Natural killer cell (primary cell): Measurements from ENCODE around the gene SPOCD1. TPM values are rescaled to one million over a fixed set of nuclear protein-coding genes. Genes with fewer than 3 reads are reported as not detected.
A peak's percentile ranks its signal among the peaks of the same experiment; 100 is the strongest.

Source experiments
- ATAC-seq, 3 donors: fragments of 150-1000 bp in 2 of 3; fragments of 200-7000 bp in 1 of 3; cut with Tn5 transposase; 1 replicate in 1 of 3; 2 replicates in 2 of 3; pipeline ENCODE4 v1.10.0; 2021; ENCODE audit warnings: mild to moderate bottlenecking in 2 of 3, moderate library complexity in 2 of 3
- DNase-seq, 2 donors: peaks; one replicate each; pipeline versions ENCODE4 v3.0.0 to v3.0.0-alpha.2; 2013 to 2021; ENCODE audit warnings: mixed read lengths in 1 of 2
- H3K27ac ChIP-seq: one replicate; pipeline ENCODE4 v1.5.1; 2013; ENCODE audit warnings: mild to moderate bottlenecking, low read length
- H3K27me3 ChIP-seq: one replicate; pipeline ENCODE4 v1.6.1; 2013; ENCODE audit warnings: low read length; ENCODE audit not compliant: control insufficient read depth, insufficient read depth
- H3K36me3 ChIP-seq: one replicate; pipeline ENCODE4 v1.6.1; 2013; ENCODE audit warnings: low read length; ENCODE audit not compliant: control insufficient read depth, insufficient read depth
- H3K4me1 ChIP-seq: one replicate; pipeline ENCODE4 v1.6.1; 2013; ENCODE audit warnings: low read length; ENCODE audit not compliant: control insufficient read depth, insufficient read depth
- H3K4me3 ChIP-seq: one replicate; pipeline ENCODE4 v1.5.1; 2013; ENCODE audit warnings: low read length
- H3K9me3 ChIP-seq: one replicate; pipeline ENCODE4 v1.6.1; 2013; ENCODE audit warnings: low read length; ENCODE audit not compliant: control insufficient read depth, insufficient read depth
- H3K27ac Mint-ChIP-seq, 2 donors: one replicate each; pipeline ENCODE4 v1.8.0; 2022; ENCODE audit warnings: mild to moderate bottlenecking in 2 of 2, mixed read lengths in 2 of 2, moderate library complexity in 1 of 2
- H3K27me3 Mint-ChIP-seq, 2 donors: one replicate each; pipeline ENCODE4 v1.8.0; 2022; ENCODE audit warnings: low read depth in 2 of 2, mixed read lengths in 2 of 2
- H3K36me3 Mint-ChIP-seq: one replicate; pipeline ENCODE4 v1.8.0; 2022; ENCODE audit warnings: mixed read lengths
- H3K4me1 Mint-ChIP-seq, 2 donors: one replicate each; pipeline ENCODE4 v1.8.0; 2022; ENCODE audit warnings: mixed read lengths in 2 of 2
- H3K4me3 Mint-ChIP-seq: one replicate; pipeline ENCODE4 v1.8.0; 2022; ENCODE audit warnings: mild to moderate bottlenecking, moderate library complexity, mixed read lengths
- H3K9me3 Mint-ChIP-seq, 2 donors: one replicate each; pipeline ENCODE4 v1.8.0; 2022; ENCODE audit warnings: mixed read lengths in 2 of 2
- WGBS: methylation state at CpG from one replicate; pipeline ENCODE4 v1.1.7; 2013; ENCODE audit warnings: missing lambda C conversion rate; ENCODE audit not compliant: insufficient coverage; 5-methylcytosine and 5-hydroxymethylcytosine counted together
- intact Hi-C: fragments of 100-400 bp; cut with micrococcal nuclease; formaldehyde crosslinking; loops from one replicate; pipeline ENCODE4 v1.14.2; 2022
- total RNA-seq, 4 donors: library from RNA; stranded (reverse); fragments of 120-200 nt in 1 of 4; gene quantifications; one replicate each; pipeline versions ENCODE4 v1.2.3 to v1.2.4, GENCODE V29; 2013 to 2022
- TF ChIP-seq, protein P1 (sequence below): fragments of 200-600 bp; IDR thresholded peaks from one replicate; pipeline ENCODE4 v1.8.0; 2022; ENCODE audit warnings: antibody characterized with exemption

SPOCD1 gene
- total RNA-seq, 3 donors from 2014 or later (not counting 1 experiment from before 2014, with no cell fraction given) = 0.54 to 0.68 TPM; not detected in 1

DNA sequence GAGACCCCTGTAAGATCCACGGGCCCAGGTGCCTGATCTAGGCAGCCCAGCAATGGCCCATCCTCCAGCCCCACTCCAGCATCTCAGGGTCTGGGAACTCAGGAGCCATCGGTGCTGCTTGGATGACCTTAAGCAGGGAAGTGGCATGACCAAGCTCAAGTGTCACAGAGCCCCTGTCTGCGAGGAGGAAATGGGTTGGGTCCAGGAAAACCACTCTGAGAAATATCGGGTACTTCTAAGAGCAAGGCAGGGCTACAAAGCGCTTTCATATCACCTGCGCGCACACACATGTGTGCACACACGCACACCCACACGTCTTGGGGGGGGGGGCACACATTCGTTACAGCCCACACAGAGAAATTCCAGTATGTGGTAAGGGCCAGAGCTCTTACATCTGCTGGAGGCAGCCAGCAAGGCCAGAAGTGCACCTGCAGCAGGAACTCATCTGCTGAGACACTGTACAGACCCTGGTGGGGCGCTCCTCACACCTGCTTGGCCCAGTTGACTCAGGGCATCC lies 32.6 kb upstream of the SPOCD1 start:
- Histone ChIP-seq H3K36me3 (no peaks in the 10 kb centered on the region), H3K4me3 (no peak overlapping the region), H3K27ac (peak overlapping the region; percentile 26), H3K4me1 (peaks cover 21% of the 10 kb centered on the region), H3K27me3 (no peaks in the 10 kb centered on the region), H3K9me3 (no peaks in the 10 kb centered on the region)
- intact Hi-C loops = no loop called here
- TF ChIP-seq, protein P1, sequence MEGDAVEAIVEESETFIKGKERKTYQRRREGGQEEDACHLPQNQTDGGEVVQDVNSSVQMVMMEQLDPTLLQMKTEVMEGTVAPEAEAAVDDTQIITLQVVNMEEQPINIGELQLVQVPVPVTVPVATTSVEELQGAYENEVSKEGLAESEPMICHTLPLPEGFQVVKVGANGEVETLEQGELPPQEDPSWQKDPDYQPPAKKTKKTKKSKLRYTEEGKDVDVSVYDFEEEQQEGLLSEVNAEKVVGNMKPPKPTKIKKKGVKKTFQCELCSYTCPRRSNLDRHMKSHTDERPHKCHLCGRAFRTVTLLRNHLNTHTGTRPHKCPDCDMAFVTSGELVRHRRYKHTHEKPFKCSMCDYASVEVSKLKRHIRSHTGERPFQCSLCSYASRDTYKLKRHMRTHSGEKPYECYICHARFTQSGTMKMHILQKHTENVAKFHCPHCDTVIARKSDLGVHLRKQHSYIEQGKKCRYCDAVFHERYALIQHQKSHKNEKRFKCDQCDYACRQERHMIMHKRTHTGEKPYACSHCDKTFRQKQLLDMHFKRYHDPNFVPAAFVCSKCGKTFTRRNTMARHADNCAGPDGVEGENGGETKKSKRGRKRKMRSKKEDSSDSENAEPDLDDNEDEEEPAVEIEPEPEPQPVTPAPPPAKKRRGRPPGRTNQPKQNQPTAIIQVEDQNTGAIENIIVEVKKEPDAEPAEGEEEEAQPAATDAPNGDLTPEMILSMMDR = no peak
- Mint-ChIP-seq H3K4me1 (peaks cover 46 to 53% of the 10 kb centered on the region in 2 donors), H3K9me3 (no peaks in the 10 kb centered on the region), H3K27ac (peak overlapping the region; percentile 65 to 81), H3K36me3 (no peaks in the 10 kb centered on the region), H3K27me3 (no peaks in the 10 kb centered on the region), H3K4me3 (peak overlapping the region; percentile 67)
- DNase-seq (peak in 1 of 2 donors; percentile 74), ATAC-seq (peak; percentile 57 to 70 (median 68))
- WGBS = 14% methylated on average over 10 of the region's 11 CpGs

DNA sequence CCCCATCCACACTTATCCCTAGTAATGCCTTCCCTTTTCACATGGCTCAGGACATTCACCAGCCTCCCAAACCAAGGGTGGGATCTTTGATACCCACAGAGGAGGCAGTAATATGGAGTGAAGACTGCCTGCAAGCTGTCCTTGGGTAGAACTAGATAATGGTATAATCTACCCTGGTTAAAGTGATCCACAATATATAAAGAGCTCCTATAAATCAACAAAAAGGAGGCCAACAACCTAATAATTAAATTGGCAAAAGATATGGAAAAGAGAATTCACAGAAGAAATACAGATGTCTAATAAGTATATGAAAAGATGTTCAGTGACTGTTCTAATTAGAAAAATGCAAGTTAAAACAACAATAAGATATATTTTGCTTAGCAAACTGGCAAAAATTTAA lies 30.7 kb upstream of the SPOCD1 start:
- Mint-ChIP-seq H3K4me3 (no peak overlapping the region), H3K4me1 (peaks cover 46 to 53% of the 10 kb centered on the region in 2 donors), H3K27me3 (no peaks in the 10 kb centered on the region), H3K9me3 (no peaks in the 10 kb centered on the region), H3K36me3 (no peaks in the 10 kb centered on the region), H3K27ac (peak overlapping the region; percentile 81 to 82)
- intact Hi-C loops = no loop called here
- DNase-seq = no peak
- H3K4me3 ChIP-seq = no peak overlapping the region
- H3K4me1 ChIP-seq = peaks cover 21% of the 10 kb centered on the region
- no peaks in the 10 kb centered on the region for H3K27me3 ChIP-seq
- no peak for ATAC-seq
- no peaks in the 10 kb centered on the region for H3K9me3 ChIP-seq
- no peaks in the 10 kb centered on the region for H3K36me3 ChIP-seq
- TF ChIP-seq, protein P1 = no peak
- no peak overlapping the region for H3K27ac ChIP-seq

DNA sequence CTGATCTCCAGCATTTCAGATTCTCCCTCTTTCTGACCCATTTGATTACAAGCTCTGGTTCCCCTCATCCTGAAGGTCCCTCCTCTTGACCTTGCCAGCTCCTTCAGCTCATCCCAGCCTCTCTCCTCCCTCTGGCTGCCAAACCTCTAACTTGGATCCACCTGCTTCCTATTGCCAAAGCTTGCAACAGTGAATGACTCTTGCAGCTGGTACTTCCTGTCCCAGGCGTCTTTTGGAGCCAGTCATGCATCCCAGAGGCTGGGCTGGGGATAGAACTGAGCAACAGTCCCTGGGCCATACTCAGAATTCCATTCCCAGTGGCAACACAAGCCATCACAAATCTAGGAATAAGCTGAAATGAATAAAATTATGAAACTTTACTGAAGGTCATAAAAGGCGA lies 27.7 kb upstream of the SPOCD1 start:
- no peaks in the 10 kb centered on the region for H3K9me3 ChIP-seq
- no peaks in the 10 kb centered on the region for H3K27me3 ChIP-seq
- no peak overlapping the region for H3K27ac Mint-ChIP-seq
- H3K36me3 Mint-ChIP-seq = no peaks in the 10 kb centered on the region
- ATAC-seq (no peak), DNase-seq (no peak)
- H3K4me3 Mint-ChIP-seq = no peak overlapping the region
- 66% methylated on average over 2 of the region's 2 CpGs for WGBS
- intact Hi-C loops = no loop called here
- H3K36me3 ChIP-seq = no peaks in the 10 kb centered on the region
- H3K9me3 Mint-ChIP-seq = no peaks in the 10 kb centered on the region
- peaks cover 32 to 36% of the 10 kb centered on the region in 2 donors for H3K4me1 Mint-ChIP-seq
- TF ChIP-seq, protein P1 = no peak
- H3K4me1 ChIP-seq = peaks cover 8% of the 10 kb centered on the region
- H3K4me3 ChIP-seq = no peak overlapping the region
- H3K27me3 Mint-ChIP-seq = no peaks in the 10 kb centered on the region
- no peak overlapping the region for H3K27ac ChIP-seq
